GM18868 (cell line): Measurements from ENCODE around the gene P2RX6.
"Not testable (repeated sequence)": the region's sequence is repeated elsewhere in the genome, so short reads cannot be mapped to it uniquely, and the experiment has no call there.

Source experiments
- ATAC-seq: cut with Tn5 transposase; IDR thresholded peaks from one replicate; pipeline ENCODE4 v1.9.1; 2021; ENCODE audit warnings: mild to moderate bottlenecking, moderate library complexity; ENCODE audit not compliant: unreplicated experiment

Gene P2RX6

DNA sequence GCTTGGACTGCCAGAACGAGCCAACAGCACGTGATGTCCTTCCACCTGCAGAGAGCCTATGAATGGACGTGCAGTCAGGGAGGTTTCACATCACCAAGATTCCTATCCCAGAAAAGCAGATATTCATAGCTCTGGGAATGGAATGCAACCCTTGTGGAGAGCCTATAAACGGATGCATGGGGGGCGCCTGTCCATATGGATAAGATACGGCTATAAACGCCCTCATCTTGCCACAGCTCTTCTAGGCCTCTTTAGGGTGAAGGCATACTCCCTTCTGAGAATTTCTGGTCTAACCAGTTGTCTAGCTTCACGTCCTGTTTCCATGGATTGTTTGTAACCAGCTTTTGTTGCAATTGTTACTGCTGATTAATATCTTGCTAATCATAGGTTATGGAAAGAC is 56.8 kb downstream of the P2RX6 start:
- not testable (repeated sequence) for ATAC-seq

DNA sequence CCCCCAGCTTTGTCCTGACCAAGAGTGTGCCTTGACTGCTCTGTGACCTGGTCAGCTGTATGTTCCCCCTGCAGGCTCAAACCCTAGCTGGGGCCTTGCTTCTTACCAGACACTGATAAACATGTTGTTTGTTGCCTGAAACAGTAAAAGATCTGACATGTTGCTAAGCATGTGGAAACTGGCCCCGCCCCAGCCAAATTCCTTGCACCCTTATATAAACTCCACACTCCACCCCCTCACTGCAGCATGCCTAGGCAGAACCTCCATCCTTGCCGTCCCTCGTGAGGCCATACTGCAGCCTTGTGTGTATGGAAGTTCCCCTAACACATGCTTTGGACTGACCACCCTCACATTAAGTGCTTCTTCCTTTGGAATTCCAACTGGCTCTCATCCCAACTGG is 58.1 kb downstream of the P2RX6 start:
- no peak for ATAC-seq

DNA sequence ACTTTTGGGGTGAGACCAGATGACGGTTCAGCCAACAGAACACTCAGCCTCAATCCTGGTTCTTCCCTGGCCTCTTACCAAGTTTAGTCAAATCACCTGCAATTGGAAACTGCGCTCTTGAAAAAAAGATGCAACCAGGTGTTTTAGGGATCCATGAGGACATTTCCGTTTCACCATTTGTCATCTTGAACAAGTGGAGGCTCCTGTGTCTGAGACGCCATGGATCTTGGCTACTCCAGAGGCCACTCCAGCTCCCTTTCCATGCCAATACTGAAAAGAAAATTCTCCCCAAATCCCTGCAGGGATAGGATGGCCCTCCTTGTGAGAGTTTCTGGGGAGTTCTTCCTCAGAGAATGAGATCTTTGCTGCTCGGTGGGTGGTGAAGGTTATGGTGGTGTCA is 58.5 kb downstream of the P2RX6 start:
- ATAC-seq, result no peak

DNA sequence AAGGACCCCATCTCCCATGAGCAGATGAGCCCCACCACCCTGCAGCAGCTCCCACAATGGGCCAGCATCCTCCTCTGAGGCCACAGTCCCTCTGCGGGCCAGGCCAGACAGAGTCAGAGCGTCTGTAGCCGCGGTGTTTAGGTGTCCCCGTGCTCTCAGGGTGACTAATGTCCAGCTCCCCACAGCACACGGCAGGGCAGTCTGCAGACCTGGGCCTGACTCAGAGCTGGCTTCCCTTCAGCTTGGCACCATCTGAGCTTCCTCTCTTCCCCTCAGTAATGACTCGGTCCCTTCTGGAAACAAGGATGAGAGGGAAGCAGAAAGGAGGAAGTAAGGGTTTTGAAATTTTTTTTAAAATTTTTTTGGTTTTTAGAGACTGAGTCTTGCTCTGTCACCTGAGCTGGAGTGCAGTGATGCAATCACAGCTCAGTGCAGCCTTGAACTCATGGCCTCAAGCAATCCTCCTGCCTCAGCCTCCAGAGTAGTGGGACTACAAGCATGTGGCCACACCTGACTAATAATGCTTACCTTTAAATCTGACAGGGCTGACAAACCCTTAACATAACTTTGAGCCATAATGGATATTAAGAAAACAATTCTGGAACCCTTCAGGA is 59.2 kb downstream of the P2RX6 start:
- ATAC-seq, result no peak

DNA sequence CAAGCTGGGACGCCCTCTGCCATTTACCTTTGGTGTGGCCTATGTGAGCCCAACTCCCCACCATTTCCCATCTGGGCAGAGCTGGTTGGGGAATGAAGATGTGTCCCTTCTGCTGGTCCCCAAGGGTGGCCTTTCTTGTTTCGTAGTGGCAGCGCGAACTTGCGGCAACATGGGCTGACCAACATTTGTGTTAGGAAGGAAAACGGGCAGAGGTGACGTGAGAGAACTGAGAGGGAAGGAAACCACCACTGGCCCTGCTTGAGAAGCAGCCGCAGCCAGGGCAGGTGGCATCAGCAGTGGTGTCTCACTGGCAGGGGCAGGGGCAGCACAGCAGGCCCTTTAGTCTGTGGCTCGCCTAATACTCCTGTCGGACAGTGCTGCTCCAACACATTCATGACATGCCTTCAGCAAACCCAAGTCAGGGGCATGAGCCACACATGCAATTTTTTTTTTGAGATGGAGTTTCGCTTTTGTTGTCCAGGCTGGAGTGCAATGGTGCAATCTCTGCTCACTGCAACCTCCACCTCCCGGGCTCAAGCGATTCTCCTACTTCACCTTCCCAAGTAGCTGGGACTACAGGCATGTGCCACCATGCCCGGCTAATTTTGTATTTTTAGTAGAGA is 60.7 kb downstream of the P2RX6 start:
- no peak for ATAC-seq

DNA sequence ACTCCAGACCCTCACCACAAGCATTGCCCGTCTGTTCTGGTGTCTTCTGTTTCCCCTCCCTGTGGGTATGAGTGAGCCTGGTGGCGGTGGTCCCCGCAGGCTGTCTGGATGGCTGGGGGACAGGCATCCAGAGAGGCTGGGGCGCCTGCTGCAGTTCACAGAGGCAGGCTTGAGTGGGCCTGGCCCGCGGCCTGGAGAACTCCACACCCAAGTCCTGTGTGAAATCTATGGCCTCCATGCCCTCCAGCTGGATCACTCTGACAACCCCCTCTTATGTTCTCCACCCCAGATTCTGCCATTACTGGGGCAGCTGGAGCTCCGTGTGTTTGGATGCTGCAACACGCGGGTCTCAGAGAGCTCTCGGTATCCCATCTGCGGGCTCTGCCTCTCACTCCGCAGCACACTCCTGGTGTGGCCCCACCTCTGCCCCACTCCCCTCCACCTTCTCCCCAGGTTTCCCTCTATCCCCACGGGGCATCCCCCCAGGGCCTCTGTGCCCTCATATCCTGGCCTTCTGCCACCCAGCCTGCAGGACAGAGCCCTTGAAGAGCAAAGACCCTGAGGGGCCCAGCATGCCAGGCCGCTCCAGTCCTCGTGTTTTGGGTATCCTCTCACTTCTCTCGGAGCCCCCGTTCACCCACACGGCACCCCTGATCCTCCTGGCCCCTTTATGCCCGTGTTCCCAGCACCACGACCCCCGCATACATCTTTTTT is 62.1 kb downstream of the P2RX6 start:
- no peak for ATAC-seq
